Osteocyte (in vitro differentiated cells): Measurements from ENCODE around the gene RASAL2. TPM values are rescaled to one million over a fixed set of nuclear protein-coding genes. Genes with fewer than 3 reads are reported as not detected.

ENCODE experiments used
- DNase-seq: peaks from one replicate; pipeline ENCODE4 v3.0.0; 2021; ENCODE audit warnings: mixed read lengths; ENCODE audit not compliant: unreplicated experiment; ENCODE audit errors: extremely low spot score
- H3K27ac Mint-ChIP-seq: one replicate; pipeline ENCODE4 v1.8.0; 2021; ENCODE audit warnings: mild to moderate bottlenecking, mixed read lengths; ENCODE audit not compliant: unreplicated experiment
- H3K27me3 Mint-ChIP-seq: one replicate; pipeline ENCODE4 v1.8.0; 2021; ENCODE audit warnings: mixed read lengths; ENCODE audit not compliant: unreplicated experiment
- H3K36me3 Mint-ChIP-seq: one replicate; pipeline ENCODE4 v1.8.0; 2021; ENCODE audit warnings: mixed read lengths; ENCODE audit not compliant: unreplicated experiment
- H3K4me1 Mint-ChIP-seq: one replicate; pipeline ENCODE4 v1.8.0; 2021; ENCODE audit warnings: mixed read lengths; ENCODE audit not compliant: unreplicated experiment
- H3K4me3 Mint-ChIP-seq: one replicate; pipeline ENCODE4 v1.8.0; 2021; ENCODE audit warnings: mild to moderate bottlenecking, moderate library complexity, mixed read lengths; ENCODE audit not compliant: unreplicated experiment
- H3K9me3 Mint-ChIP-seq: one replicate; pipeline ENCODE4 v1.8.0; 2021; ENCODE audit warnings: mixed read lengths; ENCODE audit not compliant: unreplicated experiment
- total RNA-seq: library from RNA; stranded (reverse); gene quantifications from 2 replicates; pipeline ENCODE4 v1.2.1, GENCODE V29; 2021
- TF ChIP-seq, protein P1 (sequence below): fragments of 200-600 bp; sonication (generic); IDR thresholded peaks from 2 replicates; pipeline ENCODE4 v1.5.0; 2021; ENCODE audit warnings: antibody characterized with exemption, mild to moderate bottlenecking, moderate library complexity

RASAL2 gene
- total RNA-seq, 1 donor from 2014 or later, result 34.2 TPM

DNA sequence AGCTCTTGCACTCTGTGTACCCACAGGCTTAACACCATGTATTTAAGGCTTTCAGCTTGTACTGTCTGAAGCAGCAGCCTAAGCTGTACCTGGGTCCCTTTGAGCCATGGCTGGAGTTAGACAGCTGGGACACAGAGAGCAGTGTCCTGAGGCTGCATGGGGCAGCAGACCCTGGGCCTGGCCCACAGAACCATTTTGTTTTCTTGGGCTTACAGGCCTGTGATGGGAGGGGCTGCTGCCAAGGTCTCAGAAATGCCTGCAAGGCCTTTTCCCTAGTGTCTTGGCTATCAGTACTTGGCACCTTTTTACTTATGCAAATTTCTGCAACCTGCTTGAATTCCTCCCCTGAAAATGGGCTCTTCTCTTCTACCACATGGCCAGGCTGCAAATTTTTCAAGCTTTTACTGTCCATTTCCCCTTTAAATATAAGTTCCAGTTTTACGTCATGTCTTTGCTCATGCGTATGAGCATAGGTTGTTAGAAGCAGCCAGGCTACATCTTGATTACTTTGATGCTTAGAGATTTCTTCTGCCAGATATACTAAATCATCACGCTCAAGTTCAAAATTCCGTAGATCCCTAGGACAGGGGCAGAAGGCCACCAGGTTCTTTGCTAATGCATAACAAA is 259.0 kb downstream of the RASAL2 start:
- peaks cover 20% of the 10 kb centered on the region for H3K4me1 Mint-ChIP-seq

GRCh38 chr1:178353524-178353923 is 259.6 kb downstream of the RASAL2 start:
- Mint-ChIP-seq H3K9me3 (peaks cover 9% of the 10 kb centered on the region), H3K36me3 (peaks cover 3% of the 10 kb centered on the region), H3K27me3 (no peaks in the 10 kb centered on the region), H3K27ac (no peak overlapping the region), H3K4me1 (peaks cover 20% of the 10 kb centered on the region), H3K4me3 (no peak overlapping the region)
- TF ChIP-seq, protein P1, sequence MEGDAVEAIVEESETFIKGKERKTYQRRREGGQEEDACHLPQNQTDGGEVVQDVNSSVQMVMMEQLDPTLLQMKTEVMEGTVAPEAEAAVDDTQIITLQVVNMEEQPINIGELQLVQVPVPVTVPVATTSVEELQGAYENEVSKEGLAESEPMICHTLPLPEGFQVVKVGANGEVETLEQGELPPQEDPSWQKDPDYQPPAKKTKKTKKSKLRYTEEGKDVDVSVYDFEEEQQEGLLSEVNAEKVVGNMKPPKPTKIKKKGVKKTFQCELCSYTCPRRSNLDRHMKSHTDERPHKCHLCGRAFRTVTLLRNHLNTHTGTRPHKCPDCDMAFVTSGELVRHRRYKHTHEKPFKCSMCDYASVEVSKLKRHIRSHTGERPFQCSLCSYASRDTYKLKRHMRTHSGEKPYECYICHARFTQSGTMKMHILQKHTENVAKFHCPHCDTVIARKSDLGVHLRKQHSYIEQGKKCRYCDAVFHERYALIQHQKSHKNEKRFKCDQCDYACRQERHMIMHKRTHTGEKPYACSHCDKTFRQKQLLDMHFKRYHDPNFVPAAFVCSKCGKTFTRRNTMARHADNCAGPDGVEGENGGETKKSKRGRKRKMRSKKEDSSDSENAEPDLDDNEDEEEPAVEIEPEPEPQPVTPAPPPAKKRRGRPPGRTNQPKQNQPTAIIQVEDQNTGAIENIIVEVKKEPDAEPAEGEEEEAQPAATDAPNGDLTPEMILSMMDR, result no peak
- DNase-seq, result no peak

More for the DNA sequence above, 259.0 kb downstream of the RASAL2 start:
- TF ChIP-seq, protein P1, result no peak
- Mint-ChIP-seq H3K9me3 (peaks cover 9% of the 10 kb centered on the region), H3K27me3 (no peaks in the 10 kb centered on the region), H3K36me3 (peaks cover 3% of the 10 kb centered on the region), H3K27ac (no peak overlapping the region), H3K4me3 (no peak overlapping the region)
- no peak for DNase-seq

- H3K4me3 Mint-ChIP-seq, result no peak overlapping the region
- H3K9me3 Mint-ChIP-seq, result peaks cover 9% of the 10 kb centered on the region
- TF ChIP-seq, protein P1, result no peak
- H3K4me1 Mint-ChIP-seq, result peaks cover 20% of the 10 kb centered on the region
- no peaks in the 10 kb centered on the region for H3K27me3 Mint-ChIP-seq
- H3K27ac Mint-ChIP-seq, result no peak overlapping the region
- DNase-seq, result no peak
- peaks cover 3% of the 10 kb centered on the region for H3K36me3 Mint-ChIP-seq
Observed at GRCh38 chr1:178354816-178355215, 260.9 kb downstream of the RASAL2 start.

DNA sequence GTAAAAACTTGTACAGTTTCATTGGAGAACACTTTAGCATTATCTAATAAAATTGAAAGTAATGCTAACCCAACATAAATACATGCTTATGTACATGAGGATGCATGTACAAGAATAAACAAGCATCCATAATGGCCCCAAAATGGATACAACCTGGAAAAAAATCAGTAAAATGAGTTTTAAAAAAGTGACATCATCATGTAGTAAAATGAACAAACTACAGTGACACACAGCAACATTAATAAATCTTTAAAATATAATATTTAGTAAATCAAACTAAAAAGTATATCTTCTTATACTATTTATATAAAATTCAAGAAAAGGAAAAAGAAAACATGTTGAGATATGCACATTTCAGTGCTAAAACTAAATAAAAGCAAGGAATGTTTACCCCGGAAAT is 262.4 kb downstream of the RASAL2 start:
- TF ChIP-seq, protein P1, result no peak
- no peak for DNase-seq
- Mint-ChIP-seq H3K27me3 (no peaks in the 10 kb centered on the region), H3K9me3 (peaks cover 9% of the 10 kb centered on the region), H3K27ac (no peak overlapping the region), H3K36me3 (peaks cover 3% of the 10 kb centered on the region), H3K4me3 (no peak overlapping the region), H3K4me1 (peaks cover 13% of the 10 kb centered on the region)

DNA sequence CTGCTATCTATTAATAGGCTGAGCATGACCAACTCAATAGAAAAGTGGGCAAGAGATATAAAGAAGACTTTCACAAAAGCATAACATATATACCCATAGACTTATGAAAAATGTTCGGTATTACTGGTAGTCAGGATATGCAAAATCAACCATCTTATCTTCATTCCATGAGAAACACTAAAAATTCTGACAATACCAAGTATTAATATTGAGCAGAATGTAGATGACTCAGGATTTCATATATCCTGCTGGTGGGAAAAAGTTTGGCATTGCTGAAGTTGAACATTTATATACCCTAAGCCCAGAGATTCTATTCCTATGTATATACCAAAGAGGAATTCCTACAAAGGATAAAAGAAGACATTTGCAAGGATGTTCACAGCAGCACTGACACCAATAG is 264.6 kb downstream of the RASAL2 start:
- TF ChIP-seq, protein P1, result no peak
- Mint-ChIP-seq H3K4me1 (peaks cover 13% of the 10 kb centered on the region), H3K9me3 (peaks cover 2% of the 10 kb centered on the region), H3K27ac (no peak overlapping the region), H3K36me3 (peaks cover under 1% of the 10 kb centered on the region), H3K4me3 (no peak overlapping the region), H3K27me3 (no peaks in the 10 kb centered on the region)
- DNase-seq, result no peak
